ENCODE data around the gene FUBP1.
A peak's percentile ranks its signal among the peaks of the same experiment; 100 is the strongest.
"Not testable (repeated sequence)": the region's sequence is repeated elsewhere in the genome, so short reads cannot be mapped to it uniquely, and the experiment has no call there.

Gene FUBP1, protein sequence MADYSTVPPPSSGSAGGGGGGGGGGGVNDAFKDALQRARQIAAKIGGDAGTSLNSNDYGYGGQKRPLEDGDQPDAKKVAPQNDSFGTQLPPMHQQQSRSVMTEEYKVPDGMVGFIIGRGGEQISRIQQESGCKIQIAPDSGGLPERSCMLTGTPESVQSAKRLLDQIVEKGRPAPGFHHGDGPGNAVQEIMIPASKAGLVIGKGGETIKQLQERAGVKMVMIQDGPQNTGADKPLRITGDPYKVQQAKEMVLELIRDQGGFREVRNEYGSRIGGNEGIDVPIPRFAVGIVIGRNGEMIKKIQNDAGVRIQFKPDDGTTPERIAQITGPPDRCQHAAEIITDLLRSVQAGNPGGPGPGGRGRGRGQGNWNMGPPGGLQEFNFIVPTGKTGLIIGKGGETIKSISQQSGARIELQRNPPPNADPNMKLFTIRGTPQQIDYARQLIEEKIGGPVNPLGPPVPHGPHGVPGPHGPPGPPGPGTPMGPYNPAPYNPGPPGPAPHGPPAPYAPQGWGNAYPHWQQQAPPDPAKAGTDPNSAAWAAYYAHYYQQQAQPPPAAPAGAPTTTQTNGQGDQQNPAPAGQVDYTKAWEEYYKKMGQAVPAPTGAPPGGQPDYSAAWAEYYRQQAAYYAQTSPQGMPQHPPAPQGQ
- 53.3 to 125 (median 95.3) reads per million in 18 experiments for total RNA-seq

DNA sequence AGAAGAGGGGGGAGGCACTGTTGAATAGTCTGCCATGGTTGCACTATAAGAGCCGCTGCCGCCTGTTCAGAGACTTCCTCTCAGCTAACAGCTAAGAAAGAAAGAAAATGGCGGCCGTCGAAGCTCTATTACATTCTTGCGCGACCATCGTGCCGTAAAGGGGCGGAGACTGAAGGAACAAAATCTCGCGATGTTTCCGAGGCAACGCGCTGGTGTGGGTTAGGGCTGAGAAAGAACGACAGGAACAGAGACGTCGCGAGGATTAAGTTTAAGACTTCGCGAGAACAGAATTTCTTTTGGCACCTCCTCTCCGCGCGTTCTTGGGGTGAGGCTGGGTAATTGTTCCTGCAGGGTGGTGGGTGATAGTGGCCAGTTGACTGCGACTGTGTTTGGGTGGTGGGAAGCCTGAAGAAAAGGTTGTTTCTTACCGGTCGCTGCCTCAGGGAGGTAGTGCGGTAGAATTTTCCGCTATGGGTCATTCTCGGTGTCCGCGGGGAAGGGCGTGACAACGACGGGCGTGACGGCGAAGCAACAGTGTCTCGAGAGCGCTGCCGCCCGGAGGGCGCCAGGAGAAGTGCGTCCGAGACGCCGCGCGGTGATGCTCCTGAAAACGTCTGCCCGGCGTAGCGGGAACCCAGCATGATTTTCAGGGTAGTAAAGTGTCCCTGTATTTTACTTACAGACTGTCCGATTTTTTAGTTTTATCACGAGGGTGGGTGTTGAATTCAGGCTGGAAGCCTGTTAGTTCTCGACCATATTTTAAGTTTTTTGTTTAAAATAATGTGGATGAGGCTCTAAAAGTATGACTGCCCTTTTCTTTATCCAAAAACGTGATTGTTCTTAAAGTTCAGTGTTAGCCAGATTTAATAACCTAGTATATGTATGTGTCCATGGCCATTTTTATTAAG is at the start of gene FUBP1:
Gene FUBP1, minus strand, starts transcription at position 104 of the 908 bp plus-strand sequence. Its CDS starts 68 bp downstream, at position 36.
- peak; percentile 99 for DNase-seq

DNA sequence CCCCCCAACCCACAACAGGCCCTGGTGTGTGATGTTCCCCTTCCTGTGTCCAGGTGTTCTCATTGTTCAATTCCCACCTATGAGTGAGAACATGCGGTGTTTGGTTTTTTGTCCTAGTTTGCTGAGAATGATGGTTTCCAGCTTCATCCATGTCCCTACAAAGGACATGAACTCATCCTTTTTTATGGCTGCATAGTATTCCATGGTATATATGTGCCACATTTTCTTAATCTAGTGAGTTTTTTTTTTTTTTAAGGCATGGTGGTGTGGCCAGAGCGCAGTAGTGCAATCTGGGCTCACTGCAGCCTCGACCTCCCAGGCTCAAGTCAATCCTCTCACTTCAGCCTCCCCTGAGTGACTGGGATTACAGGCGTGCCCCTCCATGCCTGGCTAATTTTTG is 42.3 kb upstream of the FUBP1 start:
- DNase-seq: not testable (repeated sequence)

DNA sequence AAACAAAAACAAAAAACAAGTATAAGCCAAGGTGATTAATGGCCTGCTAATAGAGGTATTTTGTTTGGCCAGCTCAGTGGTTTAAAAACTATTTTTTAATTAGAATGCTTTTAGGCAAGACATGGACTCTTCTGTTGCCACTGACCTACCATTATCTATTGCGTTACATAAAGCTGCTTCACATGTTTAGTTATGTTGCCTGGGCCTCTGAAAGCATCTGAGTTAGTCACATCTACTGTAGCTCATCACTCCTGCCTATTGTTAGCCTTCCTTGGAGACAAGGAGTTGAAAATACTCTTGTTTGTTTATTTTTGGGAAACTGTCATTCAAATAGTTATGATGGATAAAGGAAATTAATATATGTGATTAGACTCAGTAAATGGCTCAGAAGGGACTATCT is 40.2 kb upstream of the FUBP1 start:
- no peak for DNase-seq

DNA sequence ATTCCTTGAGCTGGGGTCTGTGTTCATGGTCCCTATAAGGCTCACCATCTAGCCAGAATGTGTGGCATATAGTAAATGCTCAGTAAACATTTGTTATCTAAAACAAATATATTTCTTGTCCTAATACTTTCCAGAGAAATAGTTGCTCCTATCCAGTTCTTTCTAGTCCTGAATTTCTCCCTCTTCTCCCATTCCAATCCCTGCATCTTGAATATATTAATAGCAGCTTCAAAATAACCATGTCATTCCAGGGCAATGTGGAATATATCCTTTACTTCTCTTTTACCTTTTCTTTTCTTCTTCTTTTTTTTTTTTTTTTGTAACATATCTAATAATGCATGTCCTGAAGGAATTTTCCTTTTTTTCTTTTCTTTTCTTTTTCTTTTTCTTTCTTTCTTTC is 36.3 kb upstream of the FUBP1 start:
- no peak for DNase-seq

DNA sequence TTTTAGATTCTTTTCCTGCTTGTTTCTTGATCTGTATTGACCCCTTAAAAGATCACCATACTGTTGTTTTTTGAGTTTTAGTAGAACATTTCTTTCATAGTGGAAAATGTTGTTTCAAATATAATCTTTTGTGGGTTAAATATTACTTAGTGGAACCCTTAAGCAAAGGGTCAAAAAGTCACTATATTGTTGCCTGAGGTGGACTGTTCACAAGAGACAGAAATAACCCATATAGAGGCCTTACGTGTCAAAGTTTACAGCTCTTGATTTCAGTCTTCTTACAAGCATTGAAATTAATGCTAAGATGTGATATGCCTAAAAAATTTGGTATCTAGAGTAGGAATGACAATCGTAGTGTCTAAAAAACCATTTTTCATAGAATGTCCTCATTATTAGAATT is 32.2 kb upstream of the FUBP1 start:
- no peak for DNase-seq

DNA sequence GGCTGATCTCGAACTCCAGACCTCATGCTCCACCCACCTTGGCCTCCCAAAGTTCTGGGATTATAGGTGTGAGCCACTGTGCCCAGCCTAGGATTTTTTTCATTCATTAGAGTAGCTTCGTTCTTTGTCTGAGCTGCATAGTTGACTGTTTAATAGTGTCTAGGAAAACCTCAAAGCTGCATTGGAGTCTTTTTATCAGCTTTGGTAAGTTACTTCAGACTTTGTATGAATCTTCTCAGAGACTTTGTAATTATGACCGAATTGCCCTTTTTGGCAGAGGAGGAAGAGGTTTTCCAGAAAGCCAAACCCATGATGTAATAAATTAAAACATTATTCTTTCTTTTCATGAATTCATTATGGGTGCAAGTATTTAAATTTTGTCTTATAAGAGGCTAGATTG is 31.0 kb upstream of the FUBP1 start:
- DNase-seq: no peak

DNA sequence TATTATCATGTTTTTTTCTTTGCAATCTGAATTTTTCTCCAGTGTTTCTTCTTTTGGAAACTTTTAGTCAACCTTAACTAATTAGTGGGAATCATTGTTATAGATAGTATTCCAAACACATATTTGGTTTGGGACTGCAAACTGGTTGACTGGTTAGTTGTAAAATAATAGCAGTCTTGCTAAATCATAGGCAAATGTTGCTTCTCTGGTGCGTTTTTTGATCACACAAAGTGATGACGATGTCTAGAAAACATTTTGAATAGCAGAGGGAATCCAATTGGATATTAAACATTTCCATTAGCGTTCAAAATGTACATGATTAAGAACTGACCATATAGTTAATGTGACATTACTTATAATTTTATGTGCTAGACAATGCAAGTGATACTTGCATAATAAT is 30.4 kb upstream of the FUBP1 start:
- no peak for DNase-seq

DNA sequence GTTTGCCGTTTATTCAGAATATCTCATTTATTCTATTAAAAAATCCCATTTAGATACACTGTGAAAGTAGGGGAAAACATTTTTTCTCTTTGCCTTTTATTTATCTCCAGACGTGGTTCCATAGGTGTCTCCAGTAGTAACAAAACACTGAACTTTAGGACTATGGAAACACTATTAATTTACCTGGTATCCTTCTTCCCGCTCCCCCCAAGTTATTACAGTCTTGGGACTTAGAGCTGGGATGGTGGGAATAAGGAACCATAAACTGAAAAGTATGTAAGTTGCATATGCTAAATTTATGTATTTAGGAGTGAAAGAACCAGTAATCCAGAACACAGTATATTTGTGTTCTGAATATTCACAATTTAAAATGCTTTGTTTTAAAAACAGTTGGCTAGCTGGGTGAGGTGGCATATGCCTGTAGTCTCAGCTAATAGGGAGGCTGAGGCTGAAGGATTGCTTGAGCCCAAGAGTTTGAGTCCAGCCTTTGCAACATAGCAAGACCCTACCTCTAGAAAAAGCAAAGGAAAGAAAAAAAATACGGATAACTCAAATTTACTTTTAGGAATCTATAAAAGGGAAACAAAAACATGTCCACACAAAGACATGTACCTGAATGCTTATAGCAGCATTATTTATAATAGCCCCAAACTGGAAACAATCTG is 28.9 kb upstream of the FUBP1 start:
- DNase-seq: no peak

DNA sequence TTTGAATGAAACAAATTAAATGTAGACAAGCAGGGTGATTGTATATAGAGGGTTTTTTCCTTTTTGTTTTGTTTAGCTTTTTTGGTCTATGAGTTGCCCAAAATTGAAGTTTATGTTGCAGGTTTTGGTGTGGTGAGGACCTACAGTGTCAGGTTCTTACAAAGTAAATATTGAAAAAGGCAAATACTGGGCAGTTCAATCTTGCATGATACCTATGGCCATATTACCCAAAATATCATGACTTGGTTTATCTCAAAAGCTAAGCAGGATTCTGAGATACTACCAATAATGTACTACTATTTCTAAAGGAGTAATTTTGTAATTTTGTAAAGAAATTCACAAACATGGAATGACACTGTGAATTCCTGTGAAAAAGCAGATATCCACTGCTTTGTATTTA is 27.6 kb upstream of the FUBP1 start:
- DNase-seq: no peak

DNA sequence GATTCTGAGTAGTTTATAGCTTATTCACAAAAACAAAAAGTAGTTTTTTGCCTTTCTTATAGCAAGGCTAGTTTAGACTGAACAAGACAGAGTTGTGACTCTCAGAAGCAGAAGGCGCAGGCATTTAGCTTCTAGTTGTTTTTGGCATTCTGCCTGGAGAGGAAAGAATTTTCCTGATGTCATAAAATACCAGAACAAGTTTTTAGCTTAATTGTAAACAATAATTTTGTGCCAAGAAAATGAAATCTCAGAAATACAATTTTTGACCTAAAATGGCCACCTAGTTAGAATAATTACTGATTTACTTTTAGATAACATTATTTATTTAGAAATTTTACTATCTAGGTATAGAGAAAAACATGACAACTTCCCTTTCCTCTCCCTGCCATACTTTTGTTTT is 26.9 kb upstream of the FUBP1 start:
- peak; percentile 23 to 49 for DNase-seq

DNA sequence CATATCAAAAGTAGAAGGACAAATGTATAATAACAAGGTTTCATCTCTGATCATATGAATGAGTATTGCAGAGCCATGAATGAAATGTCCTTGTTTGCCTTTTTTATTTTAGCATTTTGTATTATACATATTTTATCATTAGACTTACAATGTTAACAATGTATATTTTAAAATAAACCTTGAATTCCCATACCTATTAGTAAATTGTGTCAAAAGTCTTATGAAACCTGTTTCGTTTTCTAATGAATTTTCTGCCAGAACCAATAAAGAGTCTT is 26.5 kb upstream of the FUBP1 start:
- DNase-seq: no peak

DNA sequence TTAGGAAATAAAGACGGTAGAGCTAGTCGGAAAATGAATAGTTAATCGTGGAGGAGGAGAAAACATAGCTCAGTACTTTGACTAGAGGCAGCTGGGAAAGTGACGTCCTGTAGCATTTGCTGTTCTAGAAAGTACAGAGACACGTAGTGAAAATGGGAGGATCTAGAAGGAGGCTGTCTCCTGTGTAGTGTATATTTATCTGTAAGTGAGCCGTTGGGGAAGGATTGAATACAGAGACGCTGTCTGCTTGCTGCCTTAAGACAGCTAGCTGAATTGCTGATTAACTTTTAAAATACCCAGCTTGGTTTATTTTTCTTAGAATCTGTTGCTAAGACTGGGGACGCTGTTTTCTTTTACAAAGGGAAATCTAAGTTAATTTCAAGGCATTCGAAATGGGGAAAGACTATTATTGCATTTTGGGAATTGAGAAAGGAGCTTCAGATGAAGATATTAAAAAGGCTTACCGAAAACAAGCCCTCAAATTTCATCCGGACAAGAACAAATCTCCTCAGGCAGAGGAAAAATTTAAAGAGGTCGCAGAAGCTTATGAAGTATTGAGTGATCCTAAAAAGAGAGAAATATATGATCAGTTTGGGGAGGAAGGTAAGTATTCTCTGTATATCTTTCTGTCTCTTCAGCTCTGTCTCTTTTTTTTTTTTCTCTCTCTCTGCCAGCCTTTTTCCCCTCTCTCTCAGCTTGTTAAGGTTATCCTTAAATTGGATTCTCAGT is 26.0 kb upstream of the FUBP1 start, which contains the start of gene DNAJB4:
Gene DNAJB4, plus strand, starts transcription at position 221 of the 729 bp plus-strand sequence. Its CDS starts 172 bp downstream, at position 393.
- peak; percentile 96 for DNase-seq

DNA sequence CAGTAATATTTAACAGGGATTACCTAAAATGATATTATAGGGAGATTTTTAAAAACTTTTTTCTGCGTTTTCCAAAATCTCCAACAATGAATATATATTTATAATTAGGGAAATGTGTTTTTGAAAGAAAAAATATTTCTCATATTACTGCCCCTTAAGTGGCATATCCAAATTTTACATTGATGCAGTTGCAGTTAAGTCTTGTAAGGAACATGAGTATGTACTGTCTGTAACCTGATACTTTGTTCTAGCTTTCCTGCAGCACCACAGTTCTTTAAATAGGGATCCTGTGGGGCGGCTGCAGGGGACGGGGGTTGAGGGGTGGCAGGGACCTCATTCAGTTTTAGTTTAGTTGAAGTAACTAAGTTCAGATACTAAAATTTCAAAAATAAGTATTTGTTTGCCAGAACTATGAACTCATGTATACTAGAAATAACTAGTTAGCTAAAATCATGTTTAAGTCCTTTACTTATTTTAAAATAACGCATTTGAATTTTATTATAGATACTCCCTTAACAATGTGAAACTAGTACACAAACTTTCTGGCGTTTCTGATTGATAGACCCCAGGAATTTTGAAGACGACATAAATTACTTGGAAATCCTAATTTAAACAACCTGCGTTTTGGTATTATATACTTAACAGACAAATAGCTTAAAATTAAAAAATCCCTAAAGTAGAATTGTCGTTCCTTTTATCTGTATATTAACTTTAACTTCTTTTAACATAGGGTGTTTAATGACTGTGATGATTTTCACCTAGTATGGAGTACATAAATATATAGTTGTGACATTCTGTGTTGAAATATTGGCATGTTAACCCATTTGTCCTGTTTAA is 25.2 kb upstream of the FUBP1 start:
- peak; percentile 69 to 85 for DNase-seq

DNA sequence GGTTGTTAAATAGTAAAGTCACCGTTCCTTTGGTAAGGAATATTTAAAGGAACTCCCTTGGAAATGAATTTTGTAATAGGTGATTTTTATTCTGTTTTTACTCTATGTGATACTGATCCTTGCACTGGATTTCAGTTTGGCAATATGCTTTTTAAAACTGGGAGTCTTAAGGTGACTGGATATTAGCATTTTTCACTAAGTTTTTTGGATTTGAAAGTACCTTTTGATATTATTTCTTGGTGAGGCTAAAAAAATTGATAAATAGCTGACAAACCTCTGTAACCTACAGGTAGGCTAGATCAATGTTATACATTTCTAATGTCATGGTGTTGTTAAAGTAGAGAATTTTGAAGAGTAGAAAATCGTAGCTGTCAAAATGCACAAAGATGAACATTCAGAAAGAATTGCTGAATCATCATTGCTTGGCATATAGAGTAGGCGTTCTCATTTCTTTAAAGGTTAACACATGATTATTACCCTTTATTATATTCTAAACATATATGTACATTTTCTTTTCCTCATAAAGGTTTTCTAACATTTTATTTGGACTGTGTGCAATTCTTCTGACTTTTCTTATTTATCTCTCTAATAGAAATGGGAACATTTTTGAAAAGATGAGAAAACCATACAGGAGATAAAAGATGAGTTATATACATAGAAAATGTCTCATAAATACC is 24.3 kb upstream of the FUBP1 start:
- peak; percentile 12 to 40 for DNase-seq

DNA sequence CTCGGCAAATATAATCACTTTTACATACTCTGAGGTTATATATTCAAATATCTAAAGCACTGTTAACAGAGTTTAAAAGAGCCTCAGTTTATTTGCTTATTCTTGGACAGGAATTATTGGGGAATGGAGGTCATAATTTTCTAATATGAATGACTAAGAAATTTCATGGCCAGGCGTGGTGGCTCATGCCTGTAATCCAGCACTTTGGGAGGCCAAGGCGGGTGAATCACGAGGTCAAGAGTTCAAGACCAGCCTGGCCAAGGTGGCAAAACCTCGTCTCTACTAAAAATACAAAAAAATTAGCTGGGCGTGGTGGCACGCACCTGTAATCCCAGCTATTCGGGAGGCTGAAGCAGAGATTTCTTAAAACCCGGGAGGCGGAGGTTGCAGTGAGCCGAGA is 21.7 kb upstream of the FUBP1 start:
- not testable (repeated sequence) for DNase-seq

DNA sequence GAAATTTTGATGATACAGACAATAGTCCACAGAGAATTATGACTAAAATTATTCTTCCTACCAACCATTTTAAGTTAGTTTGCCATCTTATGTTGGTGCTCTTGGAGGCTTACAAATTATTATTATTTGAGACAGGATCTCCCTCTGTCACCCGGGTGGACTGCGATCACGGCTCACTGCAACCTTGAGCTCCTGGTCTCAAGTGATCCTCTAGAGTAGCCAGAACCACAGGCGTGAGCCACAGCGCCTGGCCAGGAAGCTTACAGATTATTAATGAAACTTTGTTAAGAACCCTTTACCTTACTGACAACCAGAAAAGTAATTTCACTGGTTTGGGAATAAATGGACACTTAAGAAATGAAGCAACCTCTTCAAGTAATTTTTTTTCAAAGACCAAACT is 17.9 kb upstream of the FUBP1 start:
- DNase-seq: no peak

DNA sequence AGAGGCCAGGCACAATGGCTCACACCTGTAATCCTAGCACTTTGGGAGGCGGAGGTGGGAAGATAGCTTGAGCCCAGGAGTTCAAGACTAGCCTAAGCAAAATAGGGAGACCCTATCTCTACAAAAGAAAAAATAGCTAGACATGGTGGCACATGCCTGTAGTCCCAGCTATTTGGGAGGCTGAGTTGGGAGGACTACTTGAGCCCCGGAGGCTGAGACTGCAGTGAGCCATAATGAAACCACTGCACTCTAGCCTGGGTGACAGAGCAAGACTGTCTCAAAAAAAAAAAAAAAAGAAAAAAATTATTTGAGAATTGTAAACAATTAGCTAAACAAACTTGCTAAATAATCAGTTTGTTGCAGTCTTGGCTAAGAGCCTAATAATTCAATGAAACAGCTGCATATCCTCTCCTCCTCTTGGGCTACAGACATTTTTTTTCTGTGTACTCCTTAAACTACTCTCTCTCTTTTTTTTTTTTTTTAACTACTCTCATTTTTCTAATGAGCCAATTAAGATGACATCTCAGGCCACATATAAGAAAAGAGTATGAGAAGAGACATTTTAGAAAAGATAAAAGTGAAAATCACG is 15.3 kb upstream of the FUBP1 start:
- DNase-seq: no peak

DNA sequence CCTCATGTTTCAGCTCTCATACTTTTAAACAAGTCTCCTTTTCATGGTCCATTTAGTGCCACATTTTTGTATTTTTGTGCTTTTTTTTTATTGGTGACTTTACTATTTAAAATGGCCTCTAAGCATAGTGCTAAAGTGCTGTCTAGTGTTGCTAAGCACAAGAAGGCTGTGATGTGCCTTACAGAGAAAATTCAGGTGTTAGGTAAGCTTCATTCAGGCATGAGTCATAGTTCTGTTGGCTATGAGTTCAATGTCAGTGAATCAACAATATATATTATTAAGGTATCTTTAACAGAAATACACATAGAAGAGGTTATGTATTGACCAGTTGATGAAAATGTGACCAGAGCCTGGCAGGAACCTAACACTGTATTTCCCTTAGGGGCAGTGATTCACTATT is 12.8 kb upstream of the FUBP1 start:
- DNase-seq: no peak

DNA sequence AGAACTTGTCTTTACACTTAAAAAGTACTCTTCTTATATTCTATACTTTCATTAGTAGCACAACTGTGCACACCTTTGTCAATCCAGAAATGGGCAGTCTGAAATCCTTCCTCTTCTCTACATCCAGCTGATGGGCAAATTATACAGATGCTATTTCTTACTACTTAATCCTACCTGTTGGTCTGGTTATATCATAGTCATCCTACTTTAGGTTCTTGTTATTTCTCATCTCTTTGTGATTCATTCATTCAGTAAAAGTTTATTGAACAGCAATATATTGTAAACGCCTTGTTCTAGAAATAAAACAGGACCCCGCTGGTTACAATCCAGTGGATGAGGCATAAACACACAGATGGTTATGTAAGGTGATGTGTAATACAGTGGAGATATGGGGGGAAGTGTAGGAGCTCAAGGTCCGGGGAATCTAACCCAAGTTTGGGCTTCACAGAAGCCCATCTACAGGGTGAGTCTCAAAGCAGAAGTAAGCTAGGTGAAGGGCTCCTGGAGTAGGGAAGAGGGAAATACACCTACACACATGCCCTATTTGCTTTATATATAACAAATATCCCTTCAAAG is 11.8 kb upstream of the FUBP1 start:
- no peak for DNase-seq

DNA sequence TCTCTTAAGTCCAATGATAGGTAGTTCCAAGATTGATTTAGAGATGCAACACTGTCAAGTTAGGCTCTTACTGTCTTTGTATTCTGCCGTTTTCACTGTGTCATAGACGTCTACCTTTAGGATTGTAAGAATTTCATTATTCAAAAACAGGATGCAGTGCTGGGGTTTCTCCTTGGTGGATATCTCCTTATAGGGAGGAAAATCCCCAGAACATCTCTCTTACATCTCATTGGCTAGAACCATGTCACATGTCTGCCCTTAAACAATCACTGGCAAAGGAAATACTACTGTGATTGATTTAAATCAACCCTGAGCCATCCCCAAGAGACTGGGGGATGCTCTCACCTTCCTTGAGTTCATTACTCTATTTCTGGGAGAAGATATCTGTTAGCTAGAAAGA is 10.9 kb upstream of the FUBP1 start:
- no peak for DNase-seq
